ENCODE results near the gene DISC1. TPM values are rescaled to one million over a fixed set of nuclear protein-coding genes. Genes with fewer than 3 reads are reported as not detected.

The DISC1 gene
- total and polyA plus RNA-seq, 2 experiments from 2014 or later: 2.1 to 6.5 TPM

GRCh38 chr1:231714440-231714839 is 87.8 kb downstream of the DISC1 start:
- H3K36me3 ChIP-seq (ENCODE audit: insufficient read depth): no peaks in the 10 kb centered on the region
- no peak overlapping the region for H3K4me2 ChIP-seq
- H3K27ac ChIP-seq (ENCODE audit: low read depth): no peak overlapping the region
- Mint-ChIP-seq H3K4me1 (peaks cover 3% of the 10 kb centered on the region; the same call in 2 of the 3 replicates), H3K27ac (no peak overlapping the region), H3K4me3 (no peak overlapping the region), H3K27me3 (ENCODE audit: insufficient read depth, low read depth, poor library complexity) (no peaks in the 10 kb centered on the region), H3K9me3 (no peaks in the 10 kb centered on the region), H3K36me3 (ENCODE audit: low read depth) (no peaks in the 10 kb centered on the region)
- TF ChIP-seq POLR2AphosphoS5 (IDR thresholded peaks at IDR 0.05; ENCODE audit: low read depth) (no peak), NANOG (IDR thresholded peaks at IDR 0.05; ENCODE audit: borderline replicate concordance) (no peak), STAT1 (IDR thresholded peaks at IDR 0.05; ENCODE audit: unreplicated experiment) (no peak), EZH2phosphoT487 (IDR thresholded peaks at IDR 0.05; ENCODE audit: unreplicated experiment) (no peak), JUNB (IDR thresholded peaks at IDR 0.05; ENCODE audit: unreplicated experiment) (no peak), ZNF114 (CRISPR knock-in tag; IDR thresholded peaks at IDR 0.05) (no peak)
- TF ChIP-seq, protein P1, sequence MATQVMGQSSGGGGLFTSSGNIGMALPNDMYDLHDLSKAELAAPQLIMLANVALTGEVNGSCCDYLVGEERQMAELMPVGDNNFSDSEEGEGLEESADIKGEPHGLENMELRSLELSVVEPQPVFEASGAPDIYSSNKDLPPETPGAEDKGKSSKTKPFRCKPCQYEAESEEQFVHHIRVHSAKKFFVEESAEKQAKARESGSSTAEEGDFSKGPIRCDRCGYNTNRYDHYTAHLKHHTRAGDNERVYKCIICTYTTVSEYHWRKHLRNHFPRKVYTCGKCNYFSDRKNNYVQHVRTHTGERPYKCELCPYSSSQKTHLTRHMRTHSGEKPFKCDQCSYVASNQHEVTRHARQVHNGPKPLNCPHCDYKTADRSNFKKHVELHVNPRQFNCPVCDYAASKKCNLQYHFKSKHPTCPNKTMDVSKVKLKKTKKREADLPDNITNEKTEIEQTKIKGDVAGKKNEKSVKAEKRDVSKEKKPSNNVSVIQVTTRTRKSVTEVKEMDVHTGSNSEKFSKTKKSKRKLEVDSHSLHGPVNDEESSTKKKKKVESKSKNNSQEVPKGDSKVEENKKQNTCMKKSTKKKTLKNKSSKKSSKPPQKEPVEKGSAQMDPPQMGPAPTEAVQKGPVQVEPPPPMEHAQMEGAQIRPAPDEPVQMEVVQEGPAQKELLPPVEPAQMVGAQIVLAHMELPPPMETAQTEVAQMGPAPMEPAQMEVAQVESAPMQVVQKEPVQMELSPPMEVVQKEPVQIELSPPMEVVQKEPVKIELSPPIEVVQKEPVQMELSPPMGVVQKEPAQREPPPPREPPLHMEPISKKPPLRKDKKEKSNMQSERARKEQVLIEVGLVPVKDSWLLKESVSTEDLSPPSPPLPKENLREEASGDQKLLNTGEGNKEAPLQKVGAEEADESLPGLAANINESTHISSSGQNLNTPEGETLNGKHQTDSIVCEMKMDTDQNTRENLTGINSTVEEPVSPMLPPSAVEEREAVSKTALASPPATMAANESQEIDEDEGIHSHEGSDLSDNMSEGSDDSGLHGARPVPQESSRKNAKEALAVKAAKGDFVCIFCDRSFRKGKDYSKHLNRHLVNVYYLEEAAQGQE (IDR thresholded peaks at IDR 0.05; ENCODE audit: unreplicated experiment): no peak
- TF ChIP-seq, protein P2, sequence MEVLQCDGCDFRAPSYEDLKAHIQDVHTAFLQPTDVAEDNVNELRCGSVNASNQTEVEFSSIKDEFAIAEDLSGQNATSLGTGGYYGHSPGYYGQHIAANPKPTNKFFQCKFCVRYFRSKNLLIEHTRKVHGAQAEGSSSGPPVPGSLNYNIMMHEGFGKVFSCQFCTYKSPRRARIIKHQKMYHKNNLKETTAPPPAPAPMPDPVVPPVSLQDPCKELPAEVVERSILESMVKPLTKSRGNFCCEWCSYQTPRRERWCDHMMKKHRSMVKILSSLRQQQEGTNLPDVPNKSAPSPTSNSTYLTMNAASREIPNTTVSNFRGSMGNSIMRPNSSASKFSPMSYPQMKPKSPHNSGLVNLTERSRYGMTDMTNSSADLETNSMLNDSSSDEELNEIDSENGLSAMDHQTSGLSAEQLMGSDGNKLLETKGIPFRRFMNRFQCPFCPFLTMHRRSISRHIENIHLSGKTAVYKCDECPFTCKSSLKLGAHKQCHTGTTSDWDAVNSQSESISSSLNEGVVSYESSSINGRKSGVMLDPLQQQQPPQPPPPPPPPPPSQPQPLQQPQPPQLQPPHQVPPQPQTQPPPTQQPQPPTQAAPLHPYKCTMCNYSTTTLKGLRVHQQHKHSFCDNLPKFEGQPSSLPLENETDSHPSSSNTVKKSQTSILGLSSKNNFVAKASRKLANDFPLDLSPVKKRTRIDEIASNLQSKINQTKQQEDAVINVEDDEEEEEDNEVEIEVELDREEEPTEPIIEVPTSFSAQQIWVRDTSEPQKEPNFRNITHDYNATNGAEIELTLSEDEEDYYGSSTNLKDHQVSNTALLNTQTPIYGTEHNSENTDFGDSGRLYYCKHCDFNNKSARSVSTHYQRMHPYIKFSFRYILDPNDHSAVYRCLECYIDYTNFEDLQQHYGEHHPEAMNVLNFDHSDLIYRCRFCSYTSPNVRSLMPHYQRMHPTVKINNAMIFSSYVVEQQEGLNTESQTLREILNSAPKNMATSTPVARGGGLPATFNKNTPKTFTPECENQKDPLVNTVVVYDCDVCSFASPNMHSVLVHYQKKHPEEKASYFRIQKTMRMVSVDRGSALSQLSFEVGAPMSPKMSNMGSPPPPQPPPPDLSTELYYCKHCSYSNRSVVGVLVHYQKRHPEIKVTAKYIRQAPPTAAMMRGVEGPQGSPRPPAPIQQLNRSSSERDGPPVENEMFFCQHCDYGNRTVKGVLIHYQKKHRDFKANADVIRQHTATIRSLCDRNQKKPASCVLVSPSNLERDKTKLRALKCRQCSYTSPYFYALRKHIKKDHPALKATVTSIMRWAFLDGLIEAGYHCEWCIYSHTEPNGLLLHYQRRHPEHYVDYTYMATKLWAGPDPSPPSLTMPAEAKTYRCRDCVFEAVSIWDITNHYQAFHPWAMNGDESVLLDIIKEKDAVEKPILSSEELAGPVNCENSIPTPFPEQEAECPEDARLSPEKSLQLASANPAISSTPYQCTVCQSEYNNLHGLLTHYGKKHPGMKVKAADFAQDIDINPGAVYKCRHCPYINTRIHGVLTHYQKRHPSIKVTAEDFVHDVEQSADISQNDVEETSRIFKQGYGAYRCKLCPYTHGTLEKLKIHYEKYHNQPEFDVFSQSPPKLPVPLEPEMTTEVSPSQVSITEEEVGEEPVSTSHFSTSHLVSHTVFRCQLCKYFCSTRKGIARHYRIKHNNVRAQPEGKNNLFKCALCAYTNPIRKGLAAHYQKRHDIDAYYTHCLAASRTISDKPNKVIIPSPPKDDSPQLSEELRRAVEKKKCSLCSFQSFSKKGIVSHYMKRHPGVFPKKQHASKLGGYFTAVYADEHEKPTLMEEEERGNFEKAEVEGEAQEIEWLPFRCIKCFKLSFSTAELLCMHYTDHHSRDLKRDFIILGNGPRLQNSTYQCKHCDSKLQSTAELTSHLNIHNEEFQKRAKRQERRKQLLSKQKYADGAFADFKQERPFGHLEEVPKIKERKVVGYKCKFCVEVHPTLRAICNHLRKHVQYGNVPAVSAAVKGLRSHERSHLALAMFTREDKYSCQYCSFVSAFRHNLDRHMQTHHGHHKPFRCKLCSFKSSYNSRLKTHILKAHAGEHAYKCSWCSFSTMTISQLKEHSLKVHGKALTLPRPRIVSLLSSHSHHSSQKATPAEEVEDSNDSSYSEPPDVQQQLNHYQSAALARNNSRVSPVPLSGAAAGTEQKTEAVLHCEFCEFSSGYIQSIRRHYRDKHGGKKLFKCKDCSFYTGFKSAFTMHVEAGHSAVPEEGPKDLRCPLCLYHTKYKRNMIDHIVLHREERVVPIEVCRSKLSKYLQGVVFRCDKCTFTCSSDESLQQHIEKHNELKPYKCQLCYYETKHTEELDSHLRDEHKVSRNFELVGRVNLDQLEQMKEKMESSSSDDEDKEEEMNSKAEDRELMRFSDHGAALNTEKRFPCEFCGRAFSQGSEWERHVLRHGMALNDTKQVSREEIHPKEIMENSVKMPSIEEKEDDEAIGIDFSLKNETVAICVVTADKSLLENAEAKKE (CRISPR knock-in tag; IDR thresholded peaks at IDR 0.05): no peak
- TF ChIP-seq, protein P3, sequence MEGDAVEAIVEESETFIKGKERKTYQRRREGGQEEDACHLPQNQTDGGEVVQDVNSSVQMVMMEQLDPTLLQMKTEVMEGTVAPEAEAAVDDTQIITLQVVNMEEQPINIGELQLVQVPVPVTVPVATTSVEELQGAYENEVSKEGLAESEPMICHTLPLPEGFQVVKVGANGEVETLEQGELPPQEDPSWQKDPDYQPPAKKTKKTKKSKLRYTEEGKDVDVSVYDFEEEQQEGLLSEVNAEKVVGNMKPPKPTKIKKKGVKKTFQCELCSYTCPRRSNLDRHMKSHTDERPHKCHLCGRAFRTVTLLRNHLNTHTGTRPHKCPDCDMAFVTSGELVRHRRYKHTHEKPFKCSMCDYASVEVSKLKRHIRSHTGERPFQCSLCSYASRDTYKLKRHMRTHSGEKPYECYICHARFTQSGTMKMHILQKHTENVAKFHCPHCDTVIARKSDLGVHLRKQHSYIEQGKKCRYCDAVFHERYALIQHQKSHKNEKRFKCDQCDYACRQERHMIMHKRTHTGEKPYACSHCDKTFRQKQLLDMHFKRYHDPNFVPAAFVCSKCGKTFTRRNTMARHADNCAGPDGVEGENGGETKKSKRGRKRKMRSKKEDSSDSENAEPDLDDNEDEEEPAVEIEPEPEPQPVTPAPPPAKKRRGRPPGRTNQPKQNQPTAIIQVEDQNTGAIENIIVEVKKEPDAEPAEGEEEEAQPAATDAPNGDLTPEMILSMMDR (conservative IDR thresholded peaks at IDR 0.05; ENCODE audit: low read depth in 2 of 2): no peak
- TF ChIP-seq, protein P4, sequence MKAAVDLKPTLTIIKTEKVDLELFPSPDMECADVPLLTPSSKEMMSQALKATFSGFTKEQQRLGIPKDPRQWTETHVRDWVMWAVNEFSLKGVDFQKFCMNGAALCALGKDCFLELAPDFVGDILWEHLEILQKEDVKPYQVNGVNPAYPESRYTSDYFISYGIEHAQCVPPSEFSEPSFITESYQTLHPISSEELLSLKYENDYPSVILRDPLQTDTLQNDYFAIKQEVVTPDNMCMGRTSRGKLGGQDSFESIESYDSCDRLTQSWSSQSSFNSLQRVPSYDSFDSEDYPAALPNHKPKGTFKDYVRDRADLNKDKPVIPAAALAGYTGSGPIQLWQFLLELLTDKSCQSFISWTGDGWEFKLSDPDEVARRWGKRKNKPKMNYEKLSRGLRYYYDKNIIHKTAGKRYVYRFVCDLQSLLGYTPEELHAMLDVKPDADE (IDR thresholded peaks at IDR 0.05): no peak
- no peak overlapping the region for H3K4me3 ChIP-seq
- no peak overlapping the region for H2AFZ ChIP-seq
- no peaks in the 10 kb centered on the region for H3F3A ChIP-seq (replicated peaks; ENCODE audit: low read depth)
- no peaks in the 10 kb centered on the region for H4K20me1 ChIP-seq (replicated peaks; ENCODE audit: insufficient read depth)
- H3K79me2 ChIP-seq (replicated peaks; ENCODE audit: insufficient read depth): no peaks in the 10 kb centered on the region
- H3K4me1 ChIP-seq (ENCODE audit: insufficient read depth): no peaks in the 10 kb centered on the region
- no peak for DNase-seq (ENCODE audit: low spot score)
- ATAC-seq: no peak
- H3K9me2 ChIP-seq (ENCODE audit: insufficient read depth): no peaks in the 10 kb centered on the region
- H3K27me3 ChIP-seq (ENCODE audit: insufficient read depth): no peaks in the 10 kb centered on the region
